Stimulated activated CD8-positive, alpha-beta memory T cell treated with anti-CD3 and anti-CD28 coated beads, Interleukin-7, amount 100 ng/mL, for 24 hours (primary cell): ENCODE results near the gene BANF1.
"Not testable (repeated sequence)": the region's sequence is repeated elsewhere in the genome, so short reads cannot be mapped to it uniquely, and the experiment has no call there.

Experiments used
- DNase-seq: peaks from one replicate; pipeline ENCODE4 v3.0.0-alpha.2; 2020; ENCODE audit warnings: low read depth

Gene BANF1

DNA sequence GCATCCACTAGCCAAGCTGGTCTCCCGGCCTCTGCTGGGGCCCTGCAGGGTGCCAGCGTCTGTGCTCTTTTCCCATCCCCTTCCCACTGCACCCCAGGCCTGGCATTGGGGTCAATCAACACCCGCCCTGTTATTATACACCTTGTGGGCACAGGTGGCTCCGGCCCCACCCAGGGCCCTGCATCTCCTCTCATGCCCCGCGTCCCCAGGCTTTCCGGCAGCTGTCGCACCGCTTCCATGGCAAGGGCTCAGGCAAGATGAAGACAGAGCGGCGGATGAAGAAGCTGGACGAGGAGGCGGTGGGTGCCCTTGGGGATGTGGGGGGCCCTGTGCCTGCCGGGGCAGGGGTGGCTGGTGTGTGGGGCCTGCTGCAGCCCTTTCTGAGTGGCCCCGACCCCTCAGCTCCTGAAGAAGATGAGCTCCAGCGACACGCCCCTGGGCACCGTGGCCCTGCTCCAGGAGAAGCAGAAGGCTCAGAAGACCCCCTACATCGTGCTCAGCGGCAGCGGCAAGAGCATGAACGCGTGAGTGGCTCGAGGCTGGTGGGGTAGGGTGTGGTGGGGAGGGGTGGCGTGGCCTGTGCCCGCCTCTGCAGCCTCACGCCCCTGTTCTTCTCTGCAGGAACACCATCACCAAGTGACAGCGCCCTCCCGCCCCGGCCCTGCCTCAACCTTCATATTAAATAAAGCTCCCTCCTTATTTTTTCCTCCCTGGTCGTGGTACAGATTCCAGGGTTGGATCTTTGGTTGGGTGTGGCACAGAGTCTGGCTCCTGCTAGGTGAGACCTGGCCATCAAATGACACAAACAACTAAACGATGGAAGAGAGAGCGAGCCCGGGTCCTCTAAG is 23.7 kb upstream of the BANF1 start:
- no peak for DNase-seq

DNA sequence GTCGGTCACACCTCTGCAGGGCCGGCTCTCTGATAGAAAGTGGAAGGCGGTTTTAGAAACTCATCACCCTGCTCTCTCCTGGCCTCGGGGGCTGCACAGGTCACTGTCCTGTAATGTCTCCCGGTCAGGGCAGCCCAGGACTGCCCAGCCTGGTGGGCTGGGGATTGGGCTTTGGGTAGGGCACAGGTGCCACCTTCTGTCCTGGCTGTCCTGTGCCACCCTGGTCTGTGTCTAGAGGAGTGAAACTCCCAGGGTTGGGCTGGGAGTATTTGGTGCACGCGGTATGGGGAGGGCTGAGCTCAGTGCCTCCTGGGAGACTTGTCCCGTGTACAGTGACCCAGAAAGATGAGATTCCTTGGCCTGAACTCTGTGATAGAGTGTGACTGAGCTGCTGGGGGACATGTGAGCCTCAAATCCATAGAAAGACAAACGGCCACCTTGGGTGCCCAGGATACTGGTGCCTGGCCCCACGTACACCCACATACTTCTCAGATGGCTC is 23.0 kb upstream of the BANF1 start:
- no peak for DNase-seq

GRCh38 chr11:65981101-65981740 is 21.1 kb upstream of the BANF1 start:
- DNase-seq, result no peak

DNA sequence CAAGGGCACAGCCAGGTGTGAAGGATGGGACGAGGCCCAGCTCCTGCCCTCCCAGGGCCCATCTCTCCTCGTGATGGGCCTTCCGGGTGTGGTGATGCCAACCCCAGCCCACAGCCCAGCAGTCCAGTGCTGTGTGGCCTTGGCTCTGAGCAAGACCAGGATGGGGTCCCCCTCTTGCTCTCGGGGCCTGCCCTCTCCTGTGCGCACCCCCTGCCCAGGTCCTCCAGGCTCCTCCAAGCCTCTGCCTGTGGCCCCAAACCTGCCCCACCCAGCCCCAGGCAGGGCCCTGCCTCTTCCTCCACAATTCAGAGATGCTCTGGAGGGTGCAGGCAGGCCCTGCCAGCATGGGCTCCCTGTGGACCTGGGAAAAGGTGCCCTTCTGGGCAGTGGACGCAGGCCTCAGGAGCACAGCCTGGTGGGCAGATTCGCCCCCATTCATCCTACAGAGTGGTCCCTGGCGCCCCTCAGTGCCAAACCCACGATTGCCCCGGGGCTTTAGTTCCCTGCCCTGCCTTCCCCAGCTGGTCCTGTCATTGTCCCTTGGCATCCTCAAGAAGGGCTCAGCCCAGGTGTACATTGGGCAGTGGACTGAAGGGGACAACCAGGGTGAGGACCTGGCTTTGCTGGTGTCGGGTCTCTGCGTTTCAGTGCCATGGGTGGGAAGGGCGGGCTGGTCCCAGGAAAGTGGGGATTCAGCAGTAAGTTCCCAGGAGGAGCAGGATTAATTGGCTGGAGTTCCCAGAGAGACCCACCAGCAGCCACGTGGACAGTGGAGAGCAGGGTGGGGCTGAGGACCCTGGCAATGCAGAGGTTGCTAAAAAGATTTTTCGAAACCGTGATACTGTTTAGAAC is 20.1 kb upstream of the BANF1 start:
- no peak for DNase-seq

- DNase-seq, result no peak
Observed at GRCh38 chr11:65982824-65983588, 19.3 kb upstream of the BANF1 start.

- no peak for DNase-seq
Observed at GRCh38 chr11:65983589-65983987, 18.7 kb upstream of the BANF1 start.

GRCh38 chr11:65987336-65987735 is 15.0 kb upstream of the BANF1 start:
- no peak for DNase-seq

DNA sequence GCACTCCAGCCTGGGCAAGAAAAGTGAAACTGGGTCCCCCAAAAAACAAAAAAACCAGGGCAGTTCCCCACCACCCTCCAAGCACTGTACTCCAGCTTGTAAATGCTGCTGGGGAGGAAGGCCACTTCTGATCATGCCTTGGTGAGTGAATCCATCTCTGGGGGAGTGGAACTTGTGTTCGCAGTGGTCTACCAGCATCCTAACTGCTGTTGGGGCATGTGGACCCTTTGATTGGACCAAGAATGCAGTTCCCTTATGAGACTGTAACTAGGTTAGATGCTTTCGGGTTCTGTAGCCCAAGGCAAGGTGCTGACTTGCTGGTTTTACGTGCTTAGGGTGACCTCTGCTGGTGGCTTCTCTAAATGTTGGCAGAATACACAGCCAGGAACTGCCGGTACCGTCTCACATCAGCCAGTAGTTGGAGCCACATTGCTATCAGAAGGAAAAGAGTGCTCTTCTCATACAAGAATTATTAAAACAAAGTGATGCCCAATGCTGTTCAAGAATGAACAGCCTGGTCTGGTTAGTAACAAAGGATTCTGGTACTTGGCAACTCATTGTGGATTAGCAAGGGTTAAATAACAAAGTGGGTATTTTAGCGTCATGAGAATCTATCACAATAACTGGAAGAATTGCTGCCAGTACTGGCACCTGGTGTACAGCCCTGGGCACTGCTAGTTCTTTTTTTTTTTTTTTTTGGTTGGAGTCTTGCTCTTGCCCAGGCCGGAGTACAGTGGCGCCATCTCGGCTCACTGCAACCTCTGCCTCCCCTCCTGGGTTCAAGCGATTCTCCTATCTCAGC is 13.3 kb upstream of the BANF1 start:
- peak; percentile 74 for DNase-seq

GRCh38 chr11:65992056-65992455 is 10.2 kb upstream of the BANF1 start:
- DNase-seq, result no peak

DNA sequence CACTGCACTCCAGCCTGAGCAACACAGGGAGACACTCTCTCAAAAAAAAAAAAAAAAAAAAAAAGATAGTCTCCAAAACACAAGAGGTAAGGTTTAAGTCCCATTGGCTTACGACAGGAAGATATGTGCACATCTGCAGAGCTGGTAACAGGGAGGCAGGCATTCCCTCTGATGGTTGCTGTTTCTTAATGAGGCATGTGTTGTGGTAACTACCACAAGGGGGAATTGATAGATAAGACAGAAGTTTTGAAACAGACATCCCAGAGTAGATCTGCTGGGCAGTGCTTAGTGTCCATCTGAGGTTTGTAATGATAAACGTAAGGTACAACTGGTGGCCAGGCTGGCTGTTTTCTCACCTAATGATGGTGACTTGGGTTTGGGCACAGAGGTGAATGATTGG is 5.0 kb upstream of the BANF1 start:
- DNase-seq, result no peak

- DNase-seq, result no peak
Observed at GRCh38 chr11:66002648-66003225, 434 bp downstream of the BANF1 start.

DNA sequence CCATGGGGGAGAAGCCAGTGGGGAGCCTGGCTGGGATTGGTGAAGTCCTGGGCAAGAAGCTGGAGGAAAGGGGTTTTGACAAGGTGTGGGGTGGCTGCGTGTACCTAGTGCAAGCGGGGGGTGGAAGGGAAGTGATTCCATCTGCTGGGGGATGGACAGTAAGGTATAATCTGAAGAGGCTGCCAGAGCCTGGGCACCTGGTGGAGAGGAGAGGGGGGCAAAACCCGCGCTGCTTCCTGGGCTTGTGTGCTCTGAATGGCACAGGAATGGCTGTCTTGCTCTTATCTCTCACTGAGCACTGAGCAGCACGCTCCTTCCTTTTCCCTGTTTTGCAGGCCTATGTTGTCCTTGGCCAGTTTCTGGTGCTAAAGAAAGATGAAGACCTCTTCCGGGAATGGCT is 988 bp downstream of the BANF1 start:
- no peak for DNase-seq

GRCh38 chr11:66004186-66004585 is 1.9 kb downstream of the BANF1 start:
- DNase-seq, result no peak

- no peak for DNase-seq
Observed at GRCh38 chr11:66006134-66006890, 4.0 kb downstream of the BANF1 start.

- no peak for DNase-seq
Observed at GRCh38 chr11:66006891-66007176, 4.5 kb downstream of the BANF1 start.

GRCh38 chr11:66007201-66007634 is 4.9 kb downstream of the BANF1 start:
- no peak for DNase-seq

DNA sequence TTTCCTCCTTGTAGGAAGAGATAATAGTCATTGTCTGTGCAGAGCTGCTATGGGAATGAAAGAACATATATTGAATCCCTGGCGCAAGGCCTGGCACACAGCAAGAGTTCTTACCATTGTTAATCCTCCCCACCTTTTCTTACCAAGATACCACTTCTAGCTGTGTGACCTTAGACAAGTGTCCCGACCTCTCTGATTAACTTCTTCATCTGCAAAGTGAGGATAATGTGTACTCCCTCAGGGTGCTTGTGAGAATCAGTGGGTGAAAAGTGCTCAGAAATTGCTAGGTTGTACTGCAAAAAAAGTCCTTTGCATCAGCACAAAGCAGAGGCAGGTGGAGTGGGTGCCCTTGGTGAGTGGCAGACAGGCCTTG is 5.8 kb downstream of the BANF1 start:
- DNase-seq, result no peak

DNA sequence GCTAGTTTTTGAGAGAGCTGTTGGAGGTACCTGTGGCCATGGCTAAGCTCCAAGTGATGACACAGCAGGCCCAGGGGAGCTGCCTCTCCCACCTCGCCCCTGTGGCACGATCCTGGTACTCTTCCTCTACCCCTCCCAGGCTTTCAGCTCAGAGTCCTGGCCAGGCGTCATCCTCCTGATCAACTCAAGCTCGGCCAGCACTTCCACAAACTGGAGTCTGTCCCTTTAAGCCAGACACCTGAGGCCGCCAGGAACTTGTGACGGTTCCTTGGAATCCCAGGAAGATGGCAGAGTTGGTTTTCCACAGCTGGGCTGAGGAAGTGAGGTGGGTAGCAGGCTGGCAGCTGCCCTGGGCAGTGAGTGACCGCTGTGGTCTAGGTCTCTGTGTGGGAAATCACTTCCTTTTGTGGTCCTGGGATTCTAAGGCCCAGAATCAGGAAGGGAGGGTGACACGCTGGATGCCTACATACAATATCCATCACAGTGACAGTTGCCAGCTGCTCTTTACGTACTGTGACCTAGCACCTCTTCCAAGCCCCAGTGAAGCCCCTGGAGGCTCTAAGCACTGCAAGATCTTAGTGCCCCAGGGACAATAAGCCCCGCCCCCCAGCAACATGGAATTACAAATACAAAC is 6.3 kb downstream of the BANF1 start:
- no peak for DNase-seq

GRCh38 chr11:66010036-66010435 is 7.7 kb downstream of the BANF1 start:
- not testable (repeated sequence) for DNase-seq
